Lower leg skin (tissue), 4 donors: ENCODE results near the gene GALP. TPM values are rescaled to one million over a fixed set of nuclear protein-coding genes. Genes with fewer than 3 reads are reported as not detected.
"Not testable (repeated sequence)": the region's sequence is repeated elsewhere in the genome, so short reads cannot be mapped to it uniquely, and the experiment has no call there.

Experiments
- DNase-seq, 2 donors: peaks; one replicate each; pipeline ENCODE4 v3.0.0-alpha.2; 2019; ENCODE audit warnings: low spot score in 2 of 2
- H3K4me3 ChIP-seq: fragments of 200-600 bp; sonication (generic); 2 replicates; pipeline ENCODE4 v1.5.1; 2017; ENCODE audit warnings: mild to moderate bottlenecking, low read depth; ENCODE audit not compliant: poor library complexity, severe bottlenecking
- POLR2A ChIP-seq, 2 donors: fragments of 450-650 bp; IDR thresholded peaks; one replicate each; pipeline ENCODE4 v1.6.1; 2016 to 2017; ENCODE audit warnings: antibody characterized with exemption in 2 of 2, mild to moderate bottlenecking in 1 of 2, moderate library complexity in 1 of 2
- WGBS, 2 donors: methylation state at CpG; one replicate each; pipeline ENCODE4 v1.1.5; 2018; 5-methylcytosine and 5-hydroxymethylcytosine counted together
- intact Hi-C: fragments of 100-400 bp; cut with DNase I; formaldehyde crosslinking; loops from one replicate; pipeline ENCODE4 v1.15.0; 2023; ENCODE audit warnings: low total_unique reads
- total RNA-seq, 4 donors: library from RNA; depleted of rRNA; stranded (reverse); fragments of >200 nt; gene quantifications; one replicate each; pipeline ENCODE4 v1.1.0, GENCODE V29; 2016
- TF ChIP-seq, protein P1 (sequence below), 3 donors: fragments of 450-650 bp; IDR thresholded peaks; one replicate each; pipeline ENCODE4 v1.5.1; 2016; ENCODE audit warnings: antibody characterized with exemption in 3 of 3, mild to moderate bottlenecking in 3 of 3, moderate library complexity in 2 of 3

The GALP gene
- total RNA-seq, 4 donors from 2014 or later: not detected

DNA sequence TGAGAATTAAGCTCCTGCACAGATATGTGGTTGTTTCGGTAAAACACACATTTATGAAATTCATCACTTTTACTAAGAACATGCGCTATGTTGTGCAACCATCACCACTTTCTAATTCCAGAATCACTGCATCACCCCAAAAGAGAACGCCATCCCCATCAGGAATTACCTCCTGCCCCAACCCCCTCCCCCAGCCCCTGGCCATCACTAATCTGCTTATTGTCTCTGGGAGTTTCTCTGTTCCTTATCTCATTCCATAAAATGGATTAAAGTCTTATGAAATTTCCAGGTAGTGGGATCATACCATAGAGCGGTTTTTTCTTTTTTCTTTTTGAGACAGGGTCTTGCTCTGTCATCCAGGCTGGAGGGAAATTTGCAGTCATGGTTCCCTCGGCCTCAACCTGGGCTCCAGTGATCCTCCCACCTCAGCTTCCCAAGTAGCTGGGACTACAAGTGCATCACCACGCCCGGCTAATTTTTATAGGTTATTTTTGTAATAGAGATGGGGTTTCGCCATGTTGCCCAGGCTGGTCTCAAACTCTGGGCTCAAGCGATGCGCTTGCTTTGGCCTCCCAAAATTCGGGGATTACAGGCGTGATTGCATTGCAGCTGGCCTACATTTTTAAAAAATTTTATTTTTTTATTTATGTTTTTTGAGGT, 18.3 kb downstream of the GALP start:
- no peak overlapping the region for H3K4me3 ChIP-seq
- DNase-seq: no peak
- TF ChIP-seq, protein P1, sequence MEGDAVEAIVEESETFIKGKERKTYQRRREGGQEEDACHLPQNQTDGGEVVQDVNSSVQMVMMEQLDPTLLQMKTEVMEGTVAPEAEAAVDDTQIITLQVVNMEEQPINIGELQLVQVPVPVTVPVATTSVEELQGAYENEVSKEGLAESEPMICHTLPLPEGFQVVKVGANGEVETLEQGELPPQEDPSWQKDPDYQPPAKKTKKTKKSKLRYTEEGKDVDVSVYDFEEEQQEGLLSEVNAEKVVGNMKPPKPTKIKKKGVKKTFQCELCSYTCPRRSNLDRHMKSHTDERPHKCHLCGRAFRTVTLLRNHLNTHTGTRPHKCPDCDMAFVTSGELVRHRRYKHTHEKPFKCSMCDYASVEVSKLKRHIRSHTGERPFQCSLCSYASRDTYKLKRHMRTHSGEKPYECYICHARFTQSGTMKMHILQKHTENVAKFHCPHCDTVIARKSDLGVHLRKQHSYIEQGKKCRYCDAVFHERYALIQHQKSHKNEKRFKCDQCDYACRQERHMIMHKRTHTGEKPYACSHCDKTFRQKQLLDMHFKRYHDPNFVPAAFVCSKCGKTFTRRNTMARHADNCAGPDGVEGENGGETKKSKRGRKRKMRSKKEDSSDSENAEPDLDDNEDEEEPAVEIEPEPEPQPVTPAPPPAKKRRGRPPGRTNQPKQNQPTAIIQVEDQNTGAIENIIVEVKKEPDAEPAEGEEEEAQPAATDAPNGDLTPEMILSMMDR (IDR thresholded peaks at IDR 0.05): no peak
- TF ChIP-seq POLR2A (IDR thresholded peaks at IDR 0.05): no peak
- WGBS, 2 donors: 77 to 89% methylated on average over 12 of the region's 12 CpGs
- intact Hi-C loops: no loop called here

GRCh38 chr19:56197646-56198045, 21.8 kb downstream of the GALP start, which contains the start of gene ZSCAN5B:
Gene ZSCAN5B, minus strand, starts transcription at chr19:56197783. Its CDS starts 4,731 bp downstream, at chr19:56193052.
- DNase-seq, H3K4me3 ChIP-seq, intact Hi-C loops: not testable (repeated sequence)
- WGBS, 2 donors: 85 to 90% methylated on average over 22 to 23 of the region's 23 CpGs

DNA sequence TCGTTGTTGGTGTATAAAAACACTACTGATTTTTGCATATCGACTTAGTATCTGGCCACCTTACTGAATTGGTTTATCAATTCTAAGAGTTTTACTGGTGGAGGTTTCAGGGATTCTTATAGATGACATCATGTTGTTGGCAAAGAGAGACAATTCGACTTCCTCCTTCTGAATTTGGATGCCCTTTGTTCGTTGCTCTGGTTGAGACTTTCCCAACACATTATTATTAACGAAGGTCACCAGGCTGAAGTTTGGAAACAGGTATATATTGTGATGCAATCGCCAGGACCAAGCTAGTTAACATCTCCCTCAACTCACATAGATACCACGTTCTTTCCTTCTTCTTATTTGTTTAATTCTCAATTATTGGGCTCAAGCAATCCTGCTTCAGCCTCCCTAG, 23.9 kb downstream of the GALP start:
- 61 to 75% methylated on average over 7 of the region's 7 CpGs for WGBS, 2 donors
- TF ChIP-seq POLR2A (IDR thresholded peaks at IDR 0.05): no peak
- TF ChIP-seq, protein P1 (IDR thresholded peaks at IDR 0.05): no peak
- intact Hi-C loops: no loop called here
- DNase-seq: no peak
- H3K4me3 ChIP-seq: no peak overlapping the region

- DNase-seq: no peak
- TF ChIP-seq, protein P1 (IDR thresholded peaks at IDR 0.05): no peak
- TF ChIP-seq POLR2A (IDR thresholded peaks at IDR 0.05): no peak
- WGBS, 2 donors: 64 to 66% methylated on average over 3 of the region's 3 CpGs
These were observed 26.2 kb downstream of the GALP start, which contains the start of gene ZSCAN5C for GRCh38 chr19:56201973-56202372. Gene ZSCAN5C, plus strand, starts transcription at chr19:56202273. Its CDS starts 3,641 bp downstream, at chr19:56205914.

DNA sequence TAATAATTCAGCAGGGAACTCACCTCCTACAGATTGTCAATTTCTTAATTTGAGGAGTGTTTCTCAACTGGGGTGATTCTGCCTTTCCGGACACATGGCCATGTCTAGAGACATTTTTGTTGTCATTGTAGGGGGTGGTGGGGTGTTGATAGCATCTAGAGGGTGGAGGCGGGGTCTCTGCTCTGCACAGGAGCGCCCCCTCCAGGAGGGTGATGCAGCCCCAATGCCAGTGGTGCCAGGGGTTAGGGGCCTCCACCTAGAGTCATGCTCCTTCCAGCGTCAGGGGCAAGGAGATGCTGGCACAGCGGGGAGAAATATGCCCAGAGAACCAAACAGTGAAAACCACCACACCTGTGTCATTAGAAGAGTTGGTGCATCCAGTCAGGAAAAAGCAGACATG, 31.8 kb downstream of the GALP start:
- intact Hi-C loops, DNase-seq, H3K4me3 ChIP-seq: not testable (repeated sequence)
- WGBS, 2 donors: 75% methylated on average over 5 of the region's 5 CpGs

More at GRCh38 chr19:56201973-56202372, 26.2 kb downstream of the GALP start, which contains the start of gene ZSCAN5C:
- H3K4me3 ChIP-seq: no peak within 1 kb of the TSS
- intact Hi-C loops: no loop called here

GRCh38 chr19:56209091-56209490, 33.3 kb downstream of the GALP start:
- WGBS, 2 donors: 72 to 84% methylated on average over 12 of the region's 12 CpGs
- TF ChIP-seq, protein P1 (IDR thresholded peaks at IDR 0.05): no peak
- DNase-seq: no peak
- H3K4me3 ChIP-seq: no peak overlapping the region
- intact Hi-C loops: no loop called here

GRCh38 chr19:56210036-56210435, 34.2 kb downstream of the GALP start:
- not testable (repeated sequence) for DNase-seq

More at GRCh38 chr19:56210036-56210435, 34.2 kb downstream of the GALP start:
- intact Hi-C loops, H3K4me3 ChIP-seq: not testable (repeated sequence)
- 85 to 86% methylated on average over 9 of the region's 9 CpGs for WGBS, 2 donors
